ENCODE measurements around the gene DROSHA.

Gene DROSHA

DNA sequence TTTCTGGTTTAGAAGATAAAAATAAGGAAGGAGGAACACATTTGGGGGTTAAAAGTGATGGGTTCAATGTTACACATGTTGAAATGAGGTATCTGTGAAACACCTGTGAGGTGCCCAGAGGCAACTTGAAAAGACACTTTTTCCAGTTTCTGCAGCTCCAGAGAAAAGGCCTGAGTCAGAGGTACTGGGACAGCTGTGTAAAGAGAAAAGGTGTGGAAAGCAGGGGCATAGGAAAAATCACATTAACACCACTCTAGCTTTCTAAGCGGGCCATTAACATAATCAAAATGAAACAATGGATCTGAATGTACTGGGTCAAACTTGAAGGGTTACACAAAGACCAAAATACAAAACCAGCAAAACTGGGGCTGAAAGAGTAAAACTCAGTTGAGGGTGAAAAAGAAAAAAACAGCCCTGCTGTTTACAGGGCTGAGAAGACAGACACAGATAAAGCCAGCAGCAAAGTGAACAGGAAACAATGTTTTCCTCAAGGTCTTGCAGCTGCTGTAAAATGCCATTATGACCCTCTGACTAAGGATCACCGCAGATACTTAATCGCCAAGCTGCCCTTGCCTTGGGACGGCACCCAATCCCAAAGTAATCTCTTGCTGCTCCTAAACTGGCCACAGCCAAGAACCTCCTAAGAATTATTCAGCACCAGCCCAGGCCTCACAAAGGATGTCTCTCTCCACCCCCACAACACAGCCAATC lies 104.7 kb downstream of the DROSHA start:
- no peak for TF ChIP-seq CTCF (conservative IDR thresholded peaks at IDR 0.05; ENCODE audit: low read depth, low read length)
- DNase-seq (ENCODE audit: low read depth) = no peak

DNA sequence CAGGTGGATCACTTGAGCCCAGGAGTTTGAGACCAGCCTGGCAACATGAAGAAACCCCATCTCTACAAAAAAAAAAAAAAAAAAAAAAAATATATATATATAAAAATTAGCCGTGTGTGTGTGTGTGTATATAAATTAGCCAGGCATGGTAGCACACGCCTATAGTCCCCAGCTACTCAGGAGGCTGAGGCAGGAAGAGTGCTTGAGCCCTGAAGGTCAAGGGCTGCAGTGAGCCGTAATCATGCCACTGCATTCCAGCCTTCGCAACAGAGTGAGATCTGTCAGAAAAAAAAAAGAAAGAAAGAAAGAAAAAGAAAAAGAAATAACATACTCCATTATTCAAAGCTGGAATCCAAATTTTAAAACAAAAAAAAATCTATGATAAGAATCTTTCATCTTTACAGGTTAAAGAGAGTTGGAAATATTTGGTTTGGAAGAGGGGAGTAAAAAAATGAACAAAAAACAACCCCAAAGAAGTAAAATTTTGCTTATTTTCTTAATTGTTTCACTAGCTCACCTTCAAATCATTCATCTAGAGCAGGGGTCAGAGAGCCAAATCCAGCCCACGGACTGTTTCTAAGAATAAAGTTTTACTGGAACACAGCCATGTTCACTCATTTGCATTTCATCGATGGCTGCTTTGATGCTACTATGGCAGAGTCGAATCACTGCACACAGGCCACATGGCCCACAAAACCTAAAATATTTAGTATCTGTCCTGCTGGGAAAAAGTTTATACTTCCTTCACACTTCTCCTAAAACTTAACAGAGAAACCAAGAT lies 109.9 kb downstream of the DROSHA start:
- no peak overlapping the region for H3K4me3 ChIP-seq (ENCODE audit: low read length)
- no peak for DNase-seq (ENCODE audit: low read depth)
- no peak for TF ChIP-seq CTCF (conservative IDR thresholded peaks at IDR 0.05; ENCODE audit: low read depth, low read length)

More for the DNA sequence above, 104.7 kb downstream of the DROSHA start:
- H3K4me3 ChIP-seq (ENCODE audit: low read length) = no peak overlapping the region

- DNase-seq (ENCODE audit: low read depth) = no peak
- no peak for TF ChIP-seq CTCF (conservative IDR thresholded peaks at IDR 0.05; ENCODE audit: low read depth, low read length)
- no peak overlapping the region for H3K4me3 ChIP-seq (ENCODE audit: low read length)
These were observed 114.4 kb downstream of the DROSHA start for GRCh38 chr5:31417512-31417911.

- no peak overlapping the region for H3K4me3 ChIP-seq (ENCODE audit: low read length)
- TF ChIP-seq CTCF (conservative IDR thresholded peaks at IDR 0.05; ENCODE audit: low read depth, low read length) = no peak
- no peak for DNase-seq (ENCODE audit: low read depth)
These were observed 115.3 kb downstream of the DROSHA start for GRCh38 chr5:31416547-31416946.

DNA sequence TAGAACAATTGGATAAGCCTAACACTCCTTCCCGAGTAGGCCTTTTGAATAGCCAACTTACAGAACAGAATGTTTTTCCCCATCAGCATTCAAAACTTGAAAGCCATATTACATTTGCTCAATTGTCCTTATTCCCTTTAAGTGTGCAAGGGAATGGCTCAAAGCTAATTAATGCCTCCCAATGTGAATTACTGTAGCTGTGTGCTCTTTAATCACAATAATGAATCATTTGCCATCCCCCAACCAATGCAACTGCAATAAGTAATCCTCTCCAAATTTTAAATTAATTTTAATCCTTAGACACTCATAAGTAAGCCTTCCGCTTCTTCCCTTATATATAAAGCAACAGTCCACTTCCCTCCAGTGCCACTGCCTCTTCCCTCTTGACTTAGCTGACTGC lies 115.9 kb downstream of the DROSHA start:
- H3K4me3 ChIP-seq (ENCODE audit: low read length) = no peak overlapping the region
- TF ChIP-seq CTCF (conservative IDR thresholded peaks at IDR 0.05; ENCODE audit: low read depth, low read length) = no peak
- DNase-seq (ENCODE audit: low read depth) = no peak

- no peak for TF ChIP-seq CTCF (conservative IDR thresholded peaks at IDR 0.05; ENCODE audit: low read depth, low read length)
- no peak for DNase-seq (ENCODE audit: low read depth)
These were observed 116.6 kb downstream of the DROSHA start for GRCh38 chr5:31415009-31415923.

More at GRCh38 chr5:31415009-31415923, 116.6 kb downstream of the DROSHA start:
- H3K4me3 ChIP-seq (ENCODE audit: low read length) = no peak overlapping the region

Measured in retinal pigment epithelial cell (primary cell).